HCT116 (cell line): Measurements from ENCODE around the gene SLC16A5. TPM values are rescaled to one million over a fixed set of nuclear protein-coding genes. Genes with fewer than 3 reads are reported as not detected.

Experiments
- ATAC-seq: fragments of 200-7000 bp; cut with Tn5 transposase; 2 replicates; pipeline ENCODE4 v1.9.1; 2020; ENCODE audit warnings: mild to moderate bottlenecking, moderate library complexity
- BruUV-seq: library from RNA; stranded (reverse); fragments of 400-500 nt; replicated peaks from 2 replicates; lab custom pipeline; 2021; lab: Mats Ljungman, UMichigan
- CTCF ChIA-PET: fragments of 300-600 bp; sonication (Branson Sonifier 250); formaldehyde crosslinking; loops from one replicate; lab custom pipeline; 2021; ENCODE audit warnings: antibody characterized with exemption; lab: Charles Lee
- POLR2A ChIA-PET: fragments of 300-600, 350-600 bp; sonication (Branson Sonifier 250); formaldehyde crosslinking; loops from one replicate; lab custom pipeline; 2021; ENCODE audit warnings: antibody characterized with exemption; lab: Charles Lee
- RAD21 ChIA-PET, 2 experiments: fragments of 300-600 bp; sonication (Branson Sonifier 250); formaldehyde crosslinking; loops; one replicate each; lab custom pipeline; 2023; ENCODE audit warnings: low total read pairs in 2 of 2; ENCODE audit not compliant: uncharacterized antibody in 2 of 2, unreplicated experiment in 2 of 2, low non-redundant PET in 1 of 2; lab: Charles Lee
- DNase-seq: peaks from one replicate; pipeline ENCODE4 v3.0.0-alpha.2; 2010; ENCODE audit warnings: low read depth, low spot score
- H2AFZ ChIP-seq: fragments of 200-600 bp; shearing (Covaris generic), sonication (generic); 2 replicates; pipeline ENCODE4 v1.6.1; 2017; ENCODE audit warnings: low read depth, mixed run types, mixed read lengths, antibody characterized with exemption, low read length; ENCODE audit not compliant: poor library complexity, severe bottlenecking
- H3K27ac ChIP-seq: 2 replicates; pipeline ENCODE4 v1.5.1; 2012; ENCODE audit warnings: low read depth, low read length
- H3K27me3 ChIP-seq: fragments of 200-600 bp; sonication (generic); 2 replicates; pipeline ENCODE4 v1.6.1; 2016; ENCODE audit warnings: mixed run types, low read length, mixed read lengths; ENCODE audit not compliant: insufficient read depth
- H3K36me3 ChIP-seq, 2 experiments: fragments of 200-500 bp in 1 of 2; fragments of 200-600 bp in 1 of 2; sonication (Bioruptor generic) in 1 of 2; sonication (generic) in 1 of 2; 2 replicates each; pipeline versions ENCODE4 v1.5.1 to v1.6.1; 2014 to 2016; ENCODE audit warnings: low read length in 2 of 2, inconsistent platforms in 1 of 2, mixed read lengths in 1 of 2, mixed run types in 1 of 2; ENCODE audit not compliant: insufficient read depth in 2 of 2, control insufficient read depth in 1 of 2
- H3K4me1 ChIP-seq, 2 experiments: fragments of 200-600 bp in 1 of 2; sonication (generic) in 1 of 2; 2 replicates each; pipeline versions ENCODE4 v1.5.1 to v1.6.1; 2012 to 2017; ENCODE audit warnings: low read length in 2 of 2, inconsistent platforms in 1 of 2, mild to moderate bottlenecking in 1 of 2, mixed read lengths in 1 of 2, mixed run types in 1 of 2, moderate library complexity in 1 of 2; ENCODE audit not compliant: insufficient read depth in 2 of 2, control insufficient read depth in 1 of 2
- H3K4me2 ChIP-seq: fragments of 200-600 bp; sonication (generic); 2 replicates; pipeline ENCODE4 v1.6.1; 2017; ENCODE audit warnings: mixed run types, low read length, mixed read lengths
- H3K4me3 ChIP-seq, 2 experiments: fragments of 200-600 bp in 1 of 2; sonication (generic) in 1 of 2; replicated peaks in 1 of 2; 2 replicates each; pipeline ENCODE4 v1.5.1; 2011 to 2016; ENCODE audit warnings: low read length in 2 of 2, control low read depth in 1 of 2, low read depth in 1 of 2, mild to moderate bottlenecking in 1 of 2, mixed read lengths in 1 of 2, mixed run types in 1 of 2
- H3K79me2 ChIP-seq: fragments of 200-600 bp; sonication (generic); 2 replicates; pipeline ENCODE4 v1.6.1; 2017; ENCODE audit warnings: mild to moderate bottlenecking, mixed run types, low read length, moderate library complexity, mixed read lengths; ENCODE audit not compliant: insufficient read depth
- H3K9ac ChIP-seq: fragments of 200-600 bp; sonication (generic); 2 replicates; pipeline ENCODE4 v1.6.1; 2016; ENCODE audit warnings: low read length, mixed read lengths
- H3K9me2 ChIP-seq: fragments of 200-600 bp; sonication (generic), shearing (Covaris generic); 2 replicates; pipeline ENCODE4 v1.6.1; 2017; ENCODE audit warnings: mixed run types, mild to moderate bottlenecking, moderate library complexity; ENCODE audit not compliant: insufficient read depth
- H3K9me3 ChIP-seq, 2 experiments: fragments of 200-500 bp in 1 of 2; fragments of 200-600 bp in 1 of 2; sonication (Bioruptor generic) in 1 of 2; sonication (generic) in 1 of 2; 2 replicates each; pipeline ENCODE4 v1.6.1; 2014 to 2017; ENCODE audit warnings: low read length in 2 of 2, mixed read lengths in 2 of 2, inconsistent platforms in 1 of 2, low read depth in 1 of 2, mild to moderate bottlenecking in 1 of 2, mixed run types in 1 of 2, moderate library complexity in 1 of 2; ENCODE audit not compliant: control insufficient read depth in 1 of 2, insufficient read depth in 1 of 2
- H4K20me1 ChIP-seq: fragments of 200-600 bp; sonication (generic), shearing (Covaris generic); 2 replicates; pipeline ENCODE4 v1.6.1; 2017; ENCODE audit warnings: mixed run types, mild to moderate bottlenecking, moderate library complexity; ENCODE audit not compliant: insufficient read depth
- CTCF ChIP-seq, 3 experiments: fragments of 200-600 bp in 1 of 3; sonication (generic) in 1 of 3; IDR thresholded peaks in 2 of 3; conservative IDR thresholded peaks in 1 of 3; 2 replicates each; pipeline ENCODE4 v1.5.1; 2012 to 2017; ENCODE audit warnings: low read depth in 2 of 3, low read length in 2 of 3, antibody characterized with exemption in 1 of 3, borderline replicate concordance in 1 of 3, control low read depth in 1 of 3, mild to moderate bottlenecking in 1 of 3, mixed read lengths in 1 of 3, mixed run types in 1 of 3, moderate library complexity in 1 of 3; ENCODE audit not compliant: insufficient read depth in 1 of 3
- JUND ChIP-seq: IDR thresholded peaks from 2 replicates; pipeline ENCODE4 v1.6.1; 2012
- MAX ChIP-seq: IDR thresholded peaks from 2 replicates; pipeline ENCODE4 v1.6.1; 2012
- POLR2AphosphoS5 ChIP-seq: IDR thresholded peaks from 2 replicates; pipeline ENCODE4 v1.6.1; 2011; ENCODE audit warnings: mild to moderate bottlenecking, low read depth, low read length, moderate library complexity
- RAD21 ChIP-seq: IDR thresholded peaks from 2 replicates; pipeline ENCODE4 v1.6.1; 2012; ENCODE audit warnings: low read depth, mild to moderate bottlenecking
- REST ChIP-seq: IDR thresholded peaks from 2 replicates; pipeline ENCODE4 v1.6.1; 2012; ENCODE audit warnings: low read depth
- SIN3A ChIP-seq: IDR thresholded peaks from 2 replicates; pipeline ENCODE4 v1.6.1; 2012; ENCODE audit warnings: low read depth
- SP1 ChIP-seq: IDR thresholded peaks from 2 replicates; pipeline ENCODE4 v1.6.1; 2012; ENCODE audit warnings: low read depth
- ZBTB33 ChIP-seq: IDR thresholded peaks from 2 replicates; pipeline ENCODE4 v1.6.1; 2011; ENCODE audit warnings: mild to moderate bottlenecking, low read length, moderate library complexity; ENCODE audit not compliant: insufficient replicate concordance; ENCODE audit errors: extremely low read depth
- ZFX ChIP-seq: fragments of 450-650 bp; IDR thresholded peaks from 2 replicates; pipeline ENCODE4 v1.6.1; 2017
- intact Hi-C: fragments of 100-400 bp; cut with micrococcal nuclease; formaldehyde crosslinking; loops from 2 replicates; pipeline ENCODE4 v1.10.0; 2022
- total RNA-seq: library from RNA; stranded (reverse); gene quantifications from one replicate; pipeline ENCODE4 v1.2.1, GENCODE V29; 2021; ENCODE audit not compliant: unreplicated experiment

Gene SLC16A5
- total RNA-seq, 1 experiment from 2014 or later = 79.3 TPM

- intact Hi-C loops = loop anchor here (5.0 to 10.0 kb wide), 2 partner anchors 36 to 53 kb away; no protein-coding TSS in a partner anchor
- Histone ChIP-seq H4K20me1 (no peaks in the 10 kb centered on the region), H3K79me2 (peaks cover 27% of the 10 kb centered on the region), H3K9me3 (no peaks in the 10 kb centered on the region), H3K9me2 (no peaks in the 10 kb centered on the region), H2AFZ (no peak overlapping the region), H3K4me2 (no peak overlapping the region), H3K9ac (no peak overlapping the region), H3K27ac (no peak overlapping the region), H3K27me3 (no peaks in the 10 kb centered on the region), H3K4me1 (peaks cover 18 to 41% of the 10 kb centered on the region in 2 experiments), H3K4me3 (no peak overlapping the region), H3K36me3 (peaks cover 0 to 19% of the 10 kb centered on the region in 2 experiments; a peak in 3 of 4 replicates)
- ATAC-seq (no peak), DNase-seq (no peak)
- ChIA-PET POLR2A (interaction anchor here (1.0 kb wide), 1 partner anchor 20 kb away, joined by 3 read pairs; no protein-coding TSS in a partner anchor), CTCF (no interaction called here), RAD21 (no interaction called here)
- TF ChIP-seq MAX (no peak), SIN3A (0 out of 2 replicates have a peak, but pooled peaks have one; percentile 9)
- no TSS peak for BruUV-seq
Measured at GRCh38 chr17:75108193-75108592, 20.4 kb downstream of the SLC16A5 start.

- peak overlapping the region; percentile 89 for H3K4me2 ChIP-seq
- no peak for ATAC-seq
- BruUV-seq = no TSS peak
- CTCF ChIA-PET = interaction anchor here (1.0 to 2.0 kb wide), 6 partner anchors 49 to 303 kb away, joined by 3 to 11 read pairs (median 6); no protein-coding TSS in a partner anchor
- no peaks in the 10 kb centered on the region for H4K20me1 ChIP-seq
- H3K4me3 ChIP-seq = peak overlapping the region; percentile 81 to 91
- peaks cover 0 to 13% of the 10 kb centered on the region in 2 experiments; a peak in 1 of 4 replicates for H3K36me3 ChIP-seq
- peak overlapping the region; percentile 82 for H3K9ac ChIP-seq
- H2AFZ ChIP-seq = no peak overlapping the region
- H3K9me3 ChIP-seq = no peaks in the 10 kb centered on the region
- intact Hi-C loops = loop anchor here (5.0 to 10.0 kb wide), 2 partner anchors 37 to 54 kb away; no protein-coding TSS in a partner anchor
- no peaks in the 10 kb centered on the region for H3K27me3 ChIP-seq
- H3K9me2 ChIP-seq = no peaks in the 10 kb centered on the region
- H3K4me1 ChIP-seq = peaks cover 20 to 47% of the 10 kb centered on the region in 2 experiments
- H3K79me2 ChIP-seq = peaks cover 33% of the 10 kb centered on the region
- POLR2A ChIA-PET = interaction anchor here (0.6 to 1.7 kb wide), 10 partner anchors 8 to 236 kb away, joined by 3 to 7 read pairs (median 4); partner anchors contain the start of genes FDXR, NT5C, NUP85 and SLC16A5
- RAD21 ChIA-PET = interaction anchor here (0.7 to 1.0 kb wide), 3 partner anchors 20 to 55 kb away, joined by 3 to 5 read pairs (median 3); no protein-coding TSS in a partner anchor
- DNase-seq = no peak
- H3K27ac ChIP-seq = peak overlapping the region; percentile 72
- no peak for TF ChIP-seq REST
- no peak for TF ChIP-seq SP1
- no peak for TF ChIP-seq RAD21
- no peak; the same call in 1 of the 2 replicates for TF ChIP-seq POLR2AphosphoS5
- no peak for TF ChIP-seq CTCF (IDR thresholded peaks at IDR 0.05 in 2 of 3, conservative IDR thresholded peaks at IDR 0.05 in 1 of 3; ENCODE audit: borderline replicate concordance in 1 of 3, insufficient read depth in 1 of 3, low read depth in 2 of 3, low read length in 2 of 3)
- no peak for TF ChIP-seq JUND
- no peak for TF ChIP-seq SIN3A
- TF ChIP-seq ZBTB33 = no peak
- no peak for TF ChIP-seq ZFX
Measured at GRCh38 chr17:75109046-75109406, 21.3 kb downstream of the SLC16A5 start.
